ENCODE measurements around the gene TEX48. TPM values are rescaled to one million over a fixed set of nuclear protein-coding genes. Genes with fewer than 3 reads are reported as not detected.

TEX48 gene
- total RNA-seq, 1 experiment from 2014 or later = not detected

DNA sequence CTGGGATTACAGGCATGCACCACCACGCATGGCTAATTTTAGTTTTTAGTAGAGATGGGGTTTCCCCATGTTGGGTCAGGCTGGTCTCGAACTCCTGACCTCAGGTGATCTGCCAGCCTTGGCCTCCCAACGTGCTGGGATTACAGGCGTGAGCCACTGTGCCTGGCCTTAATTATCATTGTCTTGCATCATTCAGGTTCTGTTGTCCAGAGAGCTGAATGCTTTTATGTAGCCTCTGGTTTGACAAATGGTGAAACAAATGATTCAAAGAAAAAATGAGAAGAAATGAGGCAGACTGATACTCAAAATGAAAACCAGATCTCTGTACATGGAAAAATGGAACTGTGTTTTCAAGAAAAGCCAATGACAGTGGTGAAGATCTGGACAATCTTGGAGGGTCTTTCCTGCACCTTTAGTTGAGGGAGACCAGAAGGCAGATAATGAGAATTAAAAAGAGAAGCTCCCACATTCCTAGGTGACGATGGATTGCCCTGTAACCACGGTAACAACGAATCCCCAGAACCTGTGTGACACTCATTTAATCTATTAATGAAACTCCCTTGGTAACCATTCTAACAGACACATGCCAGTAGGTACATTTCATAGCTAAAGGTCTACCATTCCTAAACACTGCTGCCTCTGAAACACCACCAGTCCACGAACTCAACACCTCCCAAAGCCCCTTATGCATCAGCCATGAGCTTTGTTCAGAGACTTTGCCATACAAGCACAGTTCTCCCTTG is 1.6 kb downstream of the TEX48 start:
- no peaks in the 10 kb centered on the region for H3K9me2 ChIP-seq (replicated peaks; ENCODE audit: insufficient read depth, low read length)
- no peak overlapping the region for H2AFZ ChIP-seq (ENCODE audit: low read length)

DNA sequence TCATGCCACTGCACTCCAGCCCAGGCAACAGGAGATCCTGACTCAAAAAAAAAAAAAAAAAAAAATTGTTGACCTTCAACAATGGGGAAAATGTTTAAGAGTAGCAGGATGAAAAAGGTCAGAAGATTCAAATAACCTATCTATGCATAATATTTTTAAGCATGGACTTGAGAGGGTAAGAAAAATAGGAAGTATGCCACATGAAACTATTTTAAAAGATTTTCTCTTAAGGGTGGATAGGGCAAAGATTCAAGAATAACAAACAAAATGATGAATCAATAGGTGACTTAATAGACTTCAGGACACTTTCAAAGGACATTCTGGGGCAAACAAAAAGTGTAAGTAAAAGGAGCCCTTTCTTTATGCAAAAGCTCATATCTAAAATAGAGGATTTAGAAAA is 3.2 kb downstream of the TEX48 start:
- H3K9me2 ChIP-seq (replicated peaks; ENCODE audit: insufficient read depth, low read length) = no peaks in the 10 kb centered on the region
- peaks cover 2% of the 10 kb centered on the region; the same call in 1 of the 2 replicates for H3K27me3 ChIP-seq (ENCODE audit: low read length)
- H3K9me3 ChIP-seq (ENCODE audit: low read length) = no peaks in the 10 kb centered on the region
- no peak for DNase-seq
- peaks cover 17% of the 10 kb centered on the region for H3K4me1 ChIP-seq (ENCODE audit: low read length)
- no peak overlapping the region for H3K4me2 ChIP-seq (ENCODE audit: low read depth, low read length, poor library complexity, severe bottlenecking)
- H3K4me3 ChIP-seq (ENCODE audit: low read length) = no peak overlapping the region
- H3K27ac ChIP-seq (ENCODE audit: low read length) = no peak overlapping the region
- H4K20me1 ChIP-seq (ENCODE audit: insufficient read depth, low read depth, low read length) = no peaks in the 10 kb centered on the region
- H3K79me2 ChIP-seq (ENCODE audit: low read length) = no peaks in the 10 kb centered on the region
- no peak overlapping the region for H3K9ac ChIP-seq (ENCODE audit: low read length)
- no peak overlapping the region for H2AFZ ChIP-seq (ENCODE audit: low read length)
- no peaks in the 10 kb centered on the region for H3K36me3 ChIP-seq (ENCODE audit: insufficient read depth, low read length)

More for the DNA sequence above, 1.6 kb downstream of the TEX48 start:
- Histone ChIP-seq H3K4me2 (ENCODE audit: low read depth, low read length, poor library complexity, severe bottlenecking) (no peak overlapping the region), H4K20me1 (ENCODE audit: insufficient read depth, low read depth, low read length) (no peaks in the 10 kb centered on the region), H3K9ac (ENCODE audit: low read length) (no peak overlapping the region), H3K36me3 (ENCODE audit: insufficient read depth, low read length) (no peaks in the 10 kb centered on the region), H3K79me2 (ENCODE audit: low read length) (no peaks in the 10 kb centered on the region), H3K27me3 (ENCODE audit: low read length) (peaks cover 1% of the 10 kb centered on the region; the same call in 1 of the 2 replicates), H3K4me3 (ENCODE audit: low read length) (no peak overlapping the region), H3K9me3 (ENCODE audit: low read length) (no peaks in the 10 kb centered on the region), H3K4me1 (ENCODE audit: low read length) (peaks cover 17% of the 10 kb centered on the region), H3K27ac (ENCODE audit: low read length) (no peak overlapping the region)
- DNase-seq = no peak

DNA sequence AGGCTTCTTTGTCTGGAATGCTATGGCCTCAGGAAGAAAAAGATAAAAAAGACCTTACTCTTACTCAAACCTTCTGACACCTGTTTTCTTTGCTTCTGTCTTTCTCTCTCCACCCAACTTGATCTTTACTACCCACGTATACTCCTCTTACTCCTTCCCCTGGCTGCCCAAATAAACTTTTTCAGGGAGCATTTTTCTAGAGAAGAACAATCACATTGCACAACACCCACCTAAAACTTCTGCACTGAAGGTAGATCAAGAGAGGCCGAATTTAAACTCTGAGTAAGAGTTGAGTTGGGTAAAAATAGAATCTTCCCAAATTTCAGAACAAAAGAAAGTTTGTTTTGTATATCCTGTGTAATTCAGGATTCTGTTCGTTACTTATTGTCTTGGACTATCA is 3.9 kb downstream of the TEX48 start:
- Histone ChIP-seq H3K4me2 (ENCODE audit: low read depth, low read length, poor library complexity, severe bottlenecking) (no peak overlapping the region), H3K9ac (ENCODE audit: low read length) (no peak overlapping the region), H3K4me1 (ENCODE audit: low read length) (peaks cover 17% of the 10 kb centered on the region)

GRCh38 chr9:114677418-114677817 is 4.6 kb downstream of the TEX48 start:
- no peak for DNase-seq
- Histone ChIP-seq H3K79me2 (ENCODE audit: low read length) (no peaks in the 10 kb centered on the region), H3K4me3 (ENCODE audit: low read length) (no peak overlapping the region), H3K9me3 (ENCODE audit: low read length) (no peaks in the 10 kb centered on the region), H4K20me1 (ENCODE audit: insufficient read depth, low read depth, low read length) (no peaks in the 10 kb centered on the region), H3K27me3 (ENCODE audit: low read length) (peaks cover 2% of the 10 kb centered on the region; the same call in 1 of the 2 replicates), H3K4me1 (ENCODE audit: low read length) (peaks cover 17% of the 10 kb centered on the region), H2AFZ (ENCODE audit: low read length) (no peak overlapping the region), H3K27ac (ENCODE audit: low read length) (no peak overlapping the region), H3K4me2 (ENCODE audit: low read depth, low read length, poor library complexity, severe bottlenecking) (no peak overlapping the region), H3K9ac (ENCODE audit: low read length) (no peak overlapping the region), H3K9me2 (replicated peaks; ENCODE audit: insufficient read depth, low read length) (no peaks in the 10 kb centered on the region), H3K36me3 (ENCODE audit: insufficient read depth, low read length) (no peaks in the 10 kb centered on the region)

More for the DNA sequence above, 3.9 kb downstream of the TEX48 start:
- Histone ChIP-seq H3K27ac (ENCODE audit: low read length) (no peak overlapping the region), H2AFZ (ENCODE audit: low read length) (no peak overlapping the region), H3K4me3 (ENCODE audit: low read length) (no peak overlapping the region), H3K9me2 (replicated peaks; ENCODE audit: insufficient read depth, low read length) (no peaks in the 10 kb centered on the region), H3K36me3 (ENCODE audit: insufficient read depth, low read length) (no peaks in the 10 kb centered on the region), H3K27me3 (ENCODE audit: low read length) (peaks cover 2% of the 10 kb centered on the region; the same call in 1 of the 2 replicates), H3K79me2 (ENCODE audit: low read length) (no peaks in the 10 kb centered on the region), H4K20me1 (ENCODE audit: insufficient read depth, low read depth, low read length) (no peaks in the 10 kb centered on the region), H3K9me3 (ENCODE audit: low read length) (no peaks in the 10 kb centered on the region)
- DNase-seq = no peak

DNA sequence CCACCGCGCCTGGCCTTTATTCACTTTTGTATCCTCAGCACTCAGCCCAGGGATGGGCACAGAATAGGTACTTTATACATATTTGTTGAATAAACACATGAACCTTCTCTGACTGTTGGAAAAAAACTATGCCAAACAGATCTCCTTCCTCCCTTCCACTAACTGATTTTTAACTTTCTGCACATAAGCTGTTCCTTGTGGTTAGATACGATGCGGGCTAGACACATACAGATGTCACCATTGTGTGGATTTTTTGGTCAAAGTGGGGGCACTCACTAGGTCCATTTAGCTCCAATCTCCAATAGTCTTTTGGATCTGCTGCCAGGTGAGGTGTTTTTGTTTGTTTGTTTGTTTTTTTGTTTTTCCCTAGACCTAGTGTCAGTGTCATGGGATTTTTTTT is 5.1 kb downstream of the TEX48 start:
- Histone ChIP-seq H3K27ac (ENCODE audit: low read length) (no peak overlapping the region), H3K4me2 (ENCODE audit: low read depth, low read length, poor library complexity, severe bottlenecking) (no peak overlapping the region), H3K36me3 (ENCODE audit: insufficient read depth, low read length) (no peaks in the 10 kb centered on the region), H2AFZ (ENCODE audit: low read length) (no peak overlapping the region), H3K9me2 (replicated peaks; ENCODE audit: insufficient read depth, low read length) (no peaks in the 10 kb centered on the region), H4K20me1 (ENCODE audit: insufficient read depth, low read depth, low read length) (no peaks in the 10 kb centered on the region), H3K9ac (ENCODE audit: low read length) (no peak overlapping the region), H3K27me3 (ENCODE audit: low read length) (peaks cover 2% of the 10 kb centered on the region; the same call in 1 of the 2 replicates), H3K79me2 (ENCODE audit: low read length) (no peaks in the 10 kb centered on the region), H3K4me3 (ENCODE audit: low read length) (no peak overlapping the region), H3K4me1 (ENCODE audit: low read length) (peaks cover 16% of the 10 kb centered on the region), H3K9me3 (ENCODE audit: low read length) (no peaks in the 10 kb centered on the region)
- DNase-seq = no peak

DNA sequence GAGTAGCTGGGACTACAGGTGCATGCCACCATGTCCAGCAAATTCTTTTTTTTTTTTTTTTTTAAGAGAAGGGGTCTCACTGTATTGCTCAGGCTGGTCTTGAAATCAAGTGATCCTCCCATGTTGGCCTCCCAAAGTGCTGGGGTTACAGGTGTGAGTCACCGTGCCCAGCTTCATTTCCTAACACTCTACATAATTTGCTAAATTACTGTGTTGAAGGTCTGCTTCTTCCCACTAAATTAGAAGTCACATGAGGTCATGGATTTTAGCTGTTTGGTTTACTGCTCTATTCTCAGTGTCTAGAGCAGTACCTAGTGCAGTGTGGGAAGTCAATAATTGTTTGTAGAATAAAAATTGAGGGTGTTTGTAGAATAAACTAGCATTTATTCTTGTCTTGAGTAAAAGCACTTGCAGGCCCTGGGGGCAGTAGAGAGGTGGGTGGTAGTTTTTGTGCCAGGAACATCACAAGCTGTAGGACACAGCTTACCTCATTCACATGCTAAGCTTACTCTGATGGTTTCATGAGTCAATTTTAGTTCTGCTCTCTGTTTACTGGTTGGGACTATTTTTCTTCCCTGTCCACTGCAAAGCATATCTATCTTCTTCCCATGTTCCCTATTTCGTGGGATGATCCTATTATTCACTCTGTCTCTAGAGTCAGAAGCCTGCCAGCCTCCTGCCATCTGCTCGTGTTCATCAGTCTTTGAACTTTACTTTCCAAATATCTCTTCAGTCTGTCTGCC is 7.0 kb downstream of the TEX48 start:
- Histone ChIP-seq H3K4me3 (ENCODE audit: low read length) (no peak overlapping the region), H2AFZ (ENCODE audit: low read length) (no peak overlapping the region), H3K27ac (ENCODE audit: low read length) (no peak overlapping the region), H4K20me1 (ENCODE audit: insufficient read depth, low read depth, low read length) (no peaks in the 10 kb centered on the region), H3K9me2 (replicated peaks; ENCODE audit: insufficient read depth, low read length) (no peaks in the 10 kb centered on the region), H3K9me3 (ENCODE audit: low read length) (no peaks in the 10 kb centered on the region), H3K36me3 (ENCODE audit: insufficient read depth, low read length) (no peaks in the 10 kb centered on the region), H3K79me2 (ENCODE audit: low read length) (no peaks in the 10 kb centered on the region), H3K27me3 (ENCODE audit: low read length) (peaks cover 2% of the 10 kb centered on the region; the same call in 1 of the 2 replicates), H3K4me2 (ENCODE audit: low read depth, low read length, poor library complexity, severe bottlenecking) (no peak overlapping the region), H3K4me1 (ENCODE audit: low read length) (peaks cover 19% of the 10 kb centered on the region), H3K9ac (ENCODE audit: low read length) (no peak overlapping the region)
- DNase-seq = no peak

DNA sequence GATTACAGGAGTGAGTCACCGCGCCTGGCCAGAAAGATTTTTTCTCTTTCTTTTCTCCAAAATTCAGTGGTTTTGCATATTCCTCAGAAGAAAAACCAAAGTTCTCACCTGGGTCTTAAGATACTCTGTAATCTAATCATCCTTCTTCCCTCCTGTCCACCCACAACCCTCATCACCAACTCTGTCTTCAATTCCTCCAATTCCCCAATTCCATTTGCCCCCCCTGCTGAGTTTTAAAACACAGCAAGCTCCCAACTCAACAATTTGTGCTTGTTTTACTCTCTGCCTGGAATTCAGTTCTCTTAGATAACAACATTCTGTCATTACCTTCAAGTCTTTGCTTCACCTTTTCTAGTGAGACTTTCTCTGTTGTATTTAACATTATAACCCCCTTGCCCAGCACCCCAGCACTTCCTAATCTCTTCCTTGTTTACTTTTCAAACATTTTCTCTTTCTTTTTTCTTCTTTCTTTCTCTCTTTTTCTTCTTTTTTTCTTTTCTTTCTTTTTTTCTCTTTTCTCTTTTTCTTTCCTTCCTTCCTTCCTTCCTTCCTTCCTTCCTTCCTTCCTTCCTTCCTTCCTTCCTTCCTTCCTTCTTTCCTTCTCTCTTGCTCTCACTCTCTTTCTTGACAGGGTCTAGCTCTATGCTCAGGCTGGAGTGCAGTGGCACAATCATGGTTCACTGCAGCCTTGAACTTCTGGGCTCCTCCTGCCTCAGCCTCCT is 7.8 kb downstream of the TEX48 start:
- no peak overlapping the region for H3K4me2 ChIP-seq (ENCODE audit: low read depth, low read length, poor library complexity, severe bottlenecking)
- no peaks in the 10 kb centered on the region for H3K9me3 ChIP-seq (ENCODE audit: low read length)
- H4K20me1 ChIP-seq (ENCODE audit: insufficient read depth, low read depth, low read length) = no peaks in the 10 kb centered on the region
- no peak overlapping the region for H3K27ac ChIP-seq (ENCODE audit: low read length)
- no peak for DNase-seq
- H3K27me3 ChIP-seq (ENCODE audit: low read length) = peaks cover 2% of the 10 kb centered on the region; the same call in 1 of the 2 replicates
- H3K9me2 ChIP-seq (replicated peaks; ENCODE audit: insufficient read depth, low read length) = no peaks in the 10 kb centered on the region
- H3K4me1 ChIP-seq (ENCODE audit: low read length) = peaks cover 17% of the 10 kb centered on the region
- no peaks in the 10 kb centered on the region for H3K79me2 ChIP-seq (ENCODE audit: low read length)
- H3K36me3 ChIP-seq (ENCODE audit: insufficient read depth, low read length) = no peaks in the 10 kb centered on the region
- no peak overlapping the region for H3K9ac ChIP-seq (ENCODE audit: low read length)
- H3K4me3 ChIP-seq (ENCODE audit: low read length) = no peak overlapping the region
- no peak overlapping the region for H2AFZ ChIP-seq (ENCODE audit: low read length)

- no peaks in the 10 kb centered on the region for H3K79me2 ChIP-seq (ENCODE audit: low read length)
- no peak overlapping the region for H3K27ac ChIP-seq (ENCODE audit: low read length)
- no peaks in the 10 kb centered on the region for H4K20me1 ChIP-seq (ENCODE audit: insufficient read depth, low read depth, low read length)
- peaks cover 2% of the 10 kb centered on the region; the same call in 1 of the 2 replicates for H3K27me3 ChIP-seq (ENCODE audit: low read length)
- H2AFZ ChIP-seq (ENCODE audit: low read length) = no peak overlapping the region
- H3K4me2 ChIP-seq (ENCODE audit: low read depth, low read length, poor library complexity, severe bottlenecking) = no peak overlapping the region
- H3K9me2 ChIP-seq (replicated peaks; ENCODE audit: insufficient read depth, low read length) = no peaks in the 10 kb centered on the region
- no peak overlapping the region for H3K9ac ChIP-seq (ENCODE audit: low read length)
- H3K4me1 ChIP-seq (ENCODE audit: low read length) = peaks cover 11% of the 10 kb centered on the region
- H3K36me3 ChIP-seq (ENCODE audit: insufficient read depth, low read length) = no peaks in the 10 kb centered on the region
- no peak overlapping the region for H3K4me3 ChIP-seq (ENCODE audit: low read length)
- H3K9me3 ChIP-seq (ENCODE audit: low read length) = no peaks in the 10 kb centered on the region
- DNase-seq = no peak
These were observed 10.4 kb downstream of the TEX48 start for GRCh38 chr9:114671605-114672004.
